Adrenal gland (tissue), 5 donors: Measurements from ENCODE around the gene DDX27.

Experiments
- CTCF ChIP-seq, 6 experiments: fragments of 450-650 bp in 4 of 6; fragments of 200-600 bp in 2 of 6; sonication (generic) in 1 of 6; IDR thresholded peaks; 1 replicate in 5 of 6; 2 replicates in 1 of 6; pipeline versions ENCODE4 v1.5.1 to v1.8.0; 2016 to 2021; ENCODE audit warnings: antibody characterized with exemption in 6 of 6, mild to moderate bottlenecking in 2 of 6, moderate library complexity in 1 of 6
- POLR2A ChIP-seq, 2 donors: fragments of 450-650 bp; IDR thresholded peaks; one replicate each; pipeline ENCODE4 v1.6.1; 2017; ENCODE audit warnings: antibody characterized with exemption in 2 of 2, mild to moderate bottlenecking in 2 of 2, moderate library complexity in 1 of 2
- donor health status: DM: no; HTN: no; CAD: no.

DNA sequence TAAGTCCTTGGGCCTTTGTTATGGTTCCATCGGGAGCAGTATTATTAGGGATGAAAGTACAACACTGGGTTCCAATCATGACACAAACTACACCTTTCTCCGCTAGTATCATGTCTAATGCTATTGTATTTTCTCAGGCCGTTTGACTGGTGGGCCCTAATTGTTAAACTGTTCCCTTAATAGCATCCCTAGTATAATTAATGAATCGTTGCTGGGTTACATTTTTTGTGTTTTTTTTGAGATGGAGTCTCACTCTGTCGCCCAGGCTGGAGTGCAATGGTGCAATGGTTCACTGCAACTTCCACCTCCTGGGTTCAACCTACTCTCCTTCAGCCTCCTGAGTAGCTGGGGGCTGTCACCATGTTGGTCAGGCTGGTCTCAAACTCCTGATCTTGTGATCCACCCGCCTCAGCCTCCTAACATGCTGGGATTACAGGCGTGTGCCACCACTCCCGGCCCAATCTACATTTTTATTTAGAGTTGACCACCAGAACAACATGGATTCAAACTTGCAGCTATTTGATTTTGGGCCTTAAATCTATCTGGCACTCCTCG, 62.8 kb downstream of the DDX27 start:
- TF ChIP-seq CTCF (IDR thresholded peaks at IDR 0.05) (no peak), POLR2A (IDR thresholded peaks at IDR 0.05) (no peak)
